HepG2 (cell line): ENCODE results near the gene SECTM1. TPM values are rescaled to one million over a fixed set of nuclear protein-coding genes. Genes with fewer than 3 reads are reported as not detected.

ENCODE experiments used
- E2F5 ChIP-seq: sonication (generic); formaldehyde crosslinking; conservative IDR thresholded peaks from 2 replicates; pipeline ENCODE4 v1.4.0; 2020; ENCODE audit warnings: missing genetic modification reagents
- MAZ ChIP-seq, 2 experiments: sonication (generic) in 1 of 2; formaldehyde crosslinking in 1 of 2; IDR thresholded peaks; 2 replicates each; pipeline versions ENCODE4 v1.5.0 to v1.6.1; 2012 to 2020; ENCODE audit warnings: low read depth in 2 of 2, mild to moderate bottlenecking in 2 of 2, borderline replicate concordance in 1 of 2, improper control_type of control experiment in 1 of 2, low read length in 1 of 2, missing genetic modification reagents in 1 of 2, moderate library complexity in 1 of 2
- MTF1 ChIP-seq: sonication (generic); formaldehyde crosslinking; IDR thresholded peaks from 2 replicates; pipeline ENCODE4 v1.5.0; 2020; ENCODE audit warnings: missing genetic modification reagents
- MYC ChIP-seq: sonication (generic); formaldehyde crosslinking; IDR thresholded peaks from 2 replicates; pipeline ENCODE4 v1.9.0; 2021; ENCODE audit warnings: missing genetic modification reagents, borderline replicate concordance
- REST ChIP-seq, 2 experiments: IDR thresholded peaks; 2 replicates each; pipeline ENCODE4 v1.6.1; 2011 to 2012; ENCODE audit warnings: low read length in 2 of 2, borderline replicate concordance in 1 of 2, low read depth in 1 of 2, mild to moderate bottlenecking in 1 of 2, moderate library complexity in 1 of 2
- ZBTB21 ChIP-seq: sonication (generic); formaldehyde crosslinking; IDR thresholded peaks from 2 replicates; pipeline ENCODE4 v1.4.0; 2020; ENCODE audit warnings: missing genetic modification reagents
- ZFYVE20 ChIP-seq: sonication (generic); formaldehyde crosslinking; IDR thresholded peaks from 2 replicates; pipeline ENCODE4 v1.8.0; 2023; ENCODE audit warnings: low read depth, mild to moderate bottlenecking, moderate library complexity, missing genetic modification reagents, borderline replicate concordance
- ZNF263 ChIP-seq: sonication (generic); formaldehyde crosslinking; IDR thresholded peaks from 2 replicates; pipeline ENCODE4 v1.4.0; 2020; ENCODE audit warnings: missing genetic modification reagents
- ZNF451 ChIP-seq: sonication (generic); formaldehyde crosslinking; IDR thresholded peaks from 2 replicates; pipeline ENCODE4 v1.5.0; 2020; ENCODE audit warnings: mild to moderate bottlenecking, missing genetic modification reagents
- ZNF501 ChIP-seq: sonication (generic); formaldehyde crosslinking; IDR thresholded peaks from 2 replicates; pipeline ENCODE4 v1.5.1; 2020; ENCODE audit warnings: mild to moderate bottlenecking, moderate library complexity, missing genetic modification reagents
- ZNF605 ChIP-seq: sonication (generic); formaldehyde crosslinking; IDR thresholded peaks from 2 replicates; pipeline ENCODE4 v1.8.0; 2022; ENCODE audit warnings: mild to moderate bottlenecking, missing genetic modification reagents
- ZNF747 ChIP-seq: sonication (generic); formaldehyde crosslinking; IDR thresholded peaks from 2 replicates; pipeline ENCODE4 v1.8.1; 2023; ENCODE audit warnings: missing genetic modification reagents, mild to moderate bottlenecking, borderline replicate concordance
- polyA plus RNA-seq, 8 experiments: library from polyadenylated mRNA; depleted of rRNA in 3 of 8; stranded (reverse) in 7 of 8; unstranded in 1 of 8; fragments of >200 nt; fragmentation: Illumina TruSeq in 4 of 8; extraction: Trizol in 4 of 8; gene quantifications; 2 replicates each; pipeline versions ENCODE4 v1.2.1 to v1.2.3, GENCODE V29; 2011 to 2016; ENCODE audit warnings: low read depth in 4 of 8, missing spikeins in 1 of 8, mixed read lengths in 1 of 8; ENCODE audit not compliant: insufficient read depth in 1 of 8
- total RNA-seq, 5 experiments: library from RNA; depleted of rRNA; stranded (reverse); fragments of >200 nt; fragmentation: Illumina TruSeq; extraction: Trizol; gene quantifications; 2 replicates each; pipeline ENCODE4 v1.2.3, GENCODE V29; 2016; ENCODE audit warnings: low read depth in 1 of 5
- TF ChIP-seq, protein P1 (sequence below): sonication (generic); formaldehyde crosslinking; IDR thresholded peaks from 2 replicates; pipeline ENCODE4 v1.4.0; 2020; ENCODE audit warnings: missing genetic modification reagents
- TF ChIP-seq, protein P2 (sequence below): sonication (generic); formaldehyde crosslinking; IDR thresholded peaks from 2 replicates; pipeline ENCODE4 v1.4.0; 2020; ENCODE audit warnings: missing genetic modification reagents

SECTM1 gene
- total and polyA plus RNA-seq, 2 of the 13 experiments (the other 11 are each of a cell fraction or from before 2014, with no cell fraction given): 3.5 to 5.3 TPM

DNA sequence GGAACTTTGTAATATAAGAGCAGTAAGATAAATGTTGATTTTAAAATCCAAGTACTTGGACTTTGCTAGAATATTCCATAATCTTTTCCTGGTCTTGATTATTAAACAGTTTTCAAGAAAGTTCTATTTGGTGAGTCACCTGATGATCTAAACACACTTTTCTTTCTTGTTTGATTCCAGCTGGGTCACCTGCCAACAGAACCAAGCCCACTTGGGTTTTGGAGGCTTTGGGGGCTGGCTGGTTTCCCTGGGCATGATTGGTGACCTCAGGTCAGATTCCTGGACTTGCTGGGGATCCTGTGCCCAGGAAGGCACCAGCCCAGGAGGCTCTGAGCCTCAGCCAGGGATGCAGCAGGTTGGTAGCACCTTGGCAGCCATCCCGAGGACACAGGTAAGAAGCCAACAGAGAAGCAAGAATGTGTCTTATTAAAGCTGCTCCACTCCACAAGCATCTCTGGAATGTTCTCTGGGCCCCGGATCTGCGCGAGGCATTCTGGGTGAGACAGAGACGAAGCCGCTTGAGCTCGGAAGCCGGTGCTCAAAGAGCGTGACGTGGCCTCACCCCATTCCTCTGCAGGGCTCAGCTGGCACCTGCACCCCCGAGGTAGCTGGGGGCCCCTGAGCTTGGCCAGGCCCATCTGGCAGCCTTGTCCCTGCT, 22.3 kb upstream of the SECTM1 start (continued):
- TF ChIP-seq MAZ (IDR thresholded peaks at IDR 0.05; ENCODE audit: borderline replicate concordance, low read depth, low read length) (no peak), MAZ (CRISPR knock-in tag; IDR thresholded peaks at IDR 0.05; ENCODE audit: low read depth) (no peak), ZFYVE20 (no peak), ZBTB21 (CRISPR knock-in tag) (no peak), ZNF501 (0 out of 2 replicates have a peak, but pooled peaks have one; percentile 48), E2F5 (CRISPR knock-in tag) (no peak), ZNF605 (CRISPR knock-in tag) (peak; percentile 39; the same call in 1 of the 2 replicates), ZNF263 (0 out of 2 replicates have a peak, but pooled peaks have one; percentile 37), ZNF451 (CRISPR knock-in tag) (no peak), REST (IDR thresholded peaks at IDR 0.05; ENCODE audit: borderline replicate concordance in 1 of 2, low read depth in 1 of 2, low read length in 2 of 2) (0 out of 4 replicates have a peak, but pooled peaks of 1 of the 2 experiments have one; percentile 3), MYC (CRISPR knock-in tag) (peak; percentile 41; the same call in 1 of the 2 replicates), MTF1 (CRISPR knock-in tag) (no peak), ZNF747 (CRISPR knock-in tag) (0 out of 2 replicates have a peak, but pooled peaks have one; percentile 4)
- TF ChIP-seq, protein P1, sequence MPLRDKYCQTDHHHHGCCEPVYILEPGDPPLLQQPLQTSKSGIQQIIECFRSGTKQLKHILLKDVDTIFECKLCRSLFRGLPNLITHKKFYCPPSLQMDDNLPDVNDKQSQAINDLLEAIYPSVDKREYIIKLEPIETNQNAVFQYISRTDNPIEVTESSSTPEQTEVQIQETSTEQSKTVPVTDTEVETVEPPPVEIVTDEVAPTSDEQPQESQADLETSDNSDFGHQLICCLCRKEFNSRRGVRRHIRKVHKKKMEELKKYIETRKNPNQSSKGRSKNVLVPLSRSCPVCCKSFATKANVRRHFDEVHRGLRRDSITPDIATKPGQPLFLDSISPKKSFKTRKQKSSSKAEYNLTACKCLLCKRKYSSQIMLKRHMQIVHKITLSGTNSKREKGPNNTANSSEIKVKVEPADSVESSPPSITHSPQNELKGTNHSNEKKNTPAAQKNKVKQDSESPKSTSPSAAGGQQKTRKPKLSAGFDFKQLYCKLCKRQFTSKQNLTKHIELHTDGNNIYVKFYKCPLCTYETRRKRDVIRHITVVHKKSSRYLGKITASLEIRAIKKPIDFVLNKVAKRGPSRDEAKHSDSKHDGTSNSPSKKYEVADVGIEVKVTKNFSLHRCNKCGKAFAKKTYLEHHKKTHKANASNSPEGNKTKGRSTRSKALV (CRISPR knock-in tag): 0 out of 2 replicates have a peak, but pooled peaks have one; percentile 24
- TF ChIP-seq, protein P2, sequence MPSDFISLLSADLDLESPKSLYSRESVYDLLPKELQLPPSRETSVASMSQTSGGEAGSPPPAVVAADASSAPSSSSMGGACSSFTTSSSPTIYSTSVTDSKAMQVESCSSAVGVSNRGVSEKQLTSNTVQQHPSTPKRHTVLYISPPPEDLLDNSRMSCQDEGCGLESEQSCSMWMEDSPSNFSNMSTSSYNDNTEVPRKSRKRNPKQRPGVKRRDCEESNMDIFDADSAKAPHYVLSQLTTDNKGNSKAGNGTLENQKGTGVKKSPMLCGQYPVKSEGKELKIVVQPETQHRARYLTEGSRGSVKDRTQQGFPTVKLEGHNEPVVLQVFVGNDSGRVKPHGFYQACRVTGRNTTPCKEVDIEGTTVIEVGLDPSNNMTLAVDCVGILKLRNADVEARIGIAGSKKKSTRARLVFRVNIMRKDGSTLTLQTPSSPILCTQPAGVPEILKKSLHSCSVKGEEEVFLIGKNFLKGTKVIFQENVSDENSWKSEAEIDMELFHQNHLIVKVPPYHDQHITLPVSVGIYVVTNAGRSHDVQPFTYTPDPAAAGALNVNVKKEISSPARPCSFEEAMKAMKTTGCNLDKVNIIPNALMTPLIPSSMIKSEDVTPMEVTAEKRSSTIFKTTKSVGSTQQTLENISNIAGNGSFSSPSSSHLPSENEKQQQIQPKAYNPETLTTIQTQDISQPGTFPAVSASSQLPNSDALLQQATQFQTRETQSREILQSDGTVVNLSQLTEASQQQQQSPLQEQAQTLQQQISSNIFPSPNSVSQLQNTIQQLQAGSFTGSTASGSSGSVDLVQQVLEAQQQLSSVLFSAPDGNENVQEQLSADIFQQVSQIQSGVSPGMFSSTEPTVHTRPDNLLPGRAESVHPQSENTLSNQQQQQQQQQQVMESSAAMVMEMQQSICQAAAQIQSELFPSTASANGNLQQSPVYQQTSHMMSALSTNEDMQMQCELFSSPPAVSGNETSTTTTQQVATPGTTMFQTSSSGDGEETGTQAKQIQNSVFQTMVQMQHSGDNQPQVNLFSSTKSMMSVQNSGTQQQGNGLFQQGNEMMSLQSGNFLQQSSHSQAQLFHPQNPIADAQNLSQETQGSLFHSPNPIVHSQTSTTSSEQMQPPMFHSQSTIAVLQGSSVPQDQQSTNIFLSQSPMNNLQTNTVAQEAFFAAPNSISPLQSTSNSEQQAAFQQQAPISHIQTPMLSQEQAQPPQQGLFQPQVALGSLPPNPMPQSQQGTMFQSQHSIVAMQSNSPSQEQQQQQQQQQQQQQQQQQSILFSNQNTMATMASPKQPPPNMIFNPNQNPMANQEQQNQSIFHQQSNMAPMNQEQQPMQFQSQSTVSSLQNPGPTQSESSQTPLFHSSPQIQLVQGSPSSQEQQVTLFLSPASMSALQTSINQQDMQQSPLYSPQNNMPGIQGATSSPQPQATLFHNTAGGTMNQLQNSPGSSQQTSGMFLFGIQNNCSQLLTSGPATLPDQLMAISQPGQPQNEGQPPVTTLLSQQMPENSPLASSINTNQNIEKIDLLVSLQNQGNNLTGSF (CRISPR knock-in tag): no peak
